Dermis blood vessel endothelial cell (primary cell): ENCODE measurements around the gene DDX24. TPM values are rescaled to one million over a fixed set of nuclear protein-coding genes. Genes with fewer than 3 reads are reported as not detected.
"Not testable (repeated sequence)": the region's sequence is repeated elsewhere in the genome, so short reads cannot be mapped to it uniquely, and the experiment has no call there.

ENCODE experiments used
- DNase-seq: peaks from one replicate; pipeline ENCODE4 v3.0.0; 2010
- total RNA-seq: library from RNA; depleted of rRNA; stranded (reverse); fragments of >200 nt; gene quantifications from 2 replicates; pipeline ENCODE4 v1.2.3, GENCODE V29; 2014

The DDX24 gene
- total RNA-seq, 1 donor from 2014 or later, result 108 TPM

- no peak for DNase-seq
These were observed 3.2 kb downstream of the DDX24 start for GRCh38 chr14:94077823-94078222.

- DNase-seq, result no peak
These were observed 3.7 kb downstream of the DDX24 start for GRCh38 chr14:94077111-94077821.

GRCh38 chr14:94075008-94075407 is 6.0 kb downstream of the DDX24 start:
- DNase-seq, result no peak

GRCh38 chr14:94074534-94074933 is 6.5 kb downstream of the DDX24 start:
- DNase-seq, result no peak

GRCh38 chr14:94072076-94072475 is 8.9 kb downstream of the DDX24 start:
- not testable (repeated sequence) for DNase-seq

GRCh38 chr14:94066089-94066676 is 14.8 kb downstream of the DDX24 start:
- DNase-seq, result peak; percentile 33

GRCh38 chr14:94062344-94062940 is 18.6 kb downstream of the DDX24 start:
- DNase-seq, result peak; percentile 43

- no peak for DNase-seq
These were observed 21.0 kb downstream of the DDX24 start for GRCh38 chr14:94059998-94060397.

- no peak for DNase-seq
These were observed 22.3 kb downstream of the DDX24 start for GRCh38 chr14:94058674-94059138.

GRCh38 chr14:94058128-94058673 is 22.8 kb downstream of the DDX24 start:
- no peak for DNase-seq

GRCh38 chr14:94056579-94057308 is 24.3 kb downstream of the DDX24 start:
- DNase-seq, result no peak

GRCh38 chr14:94054936-94055335 is 26.1 kb downstream of the DDX24 start:
- DNase-seq, result no peak

GRCh38 chr14:94054401-94054800 is 26.6 kb downstream of the DDX24 start:
- DNase-seq, result no peak

GRCh38 chr14:94052662-94053061 is 28.3 kb downstream of the DDX24 start:
- no peak for DNase-seq

GRCh38 chr14:94052199-94052598 is 28.8 kb downstream of the DDX24 start:
- DNase-seq, result no peak

GRCh38 chr14:94051779-94052178 is 29.2 kb downstream of the DDX24 start:
- no peak for DNase-seq

- peak; percentile 67 for DNase-seq
These were observed 29.9 kb downstream of the DDX24 start for GRCh38 chr14:94051115-94051514.

- DNase-seq, result no peak
These were observed 30.6 kb downstream of the DDX24 start for GRCh38 chr14:94050231-94050880.

- no peak for DNase-seq
These were observed 31.4 kb downstream of the DDX24 start for GRCh38 chr14:94049625-94050023.

- peak; percentile 40 for DNase-seq
These were observed 32.0 kb downstream of the DDX24 start for GRCh38 chr14:94048691-94049624.

GRCh38 chr14:94047581-94047980 is 33.4 kb downstream of the DDX24 start:
- DNase-seq, result no peak
